ENCODE results near the gene PRR12.

PRR12 gene

DNA sequence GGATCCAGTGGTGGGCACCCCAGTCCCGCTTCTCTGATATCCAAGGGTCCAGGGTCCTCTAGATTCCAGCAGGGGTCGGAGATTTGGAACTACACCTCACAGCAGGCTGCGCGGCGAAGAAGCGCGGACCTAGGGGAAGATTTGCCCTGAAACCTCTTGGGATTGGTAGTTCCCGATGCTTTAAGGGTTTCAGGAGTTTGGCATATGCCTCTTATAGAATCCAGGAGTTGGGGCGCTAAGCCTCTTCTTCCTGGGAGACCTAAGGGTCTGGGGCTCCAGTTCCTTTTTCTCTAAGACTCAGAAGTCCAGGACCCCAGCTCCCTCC, 75.1 kb downstream of the PRR12 start:
- no peak for DNase-seq (ENCODE audit: low read depth)

DNA sequence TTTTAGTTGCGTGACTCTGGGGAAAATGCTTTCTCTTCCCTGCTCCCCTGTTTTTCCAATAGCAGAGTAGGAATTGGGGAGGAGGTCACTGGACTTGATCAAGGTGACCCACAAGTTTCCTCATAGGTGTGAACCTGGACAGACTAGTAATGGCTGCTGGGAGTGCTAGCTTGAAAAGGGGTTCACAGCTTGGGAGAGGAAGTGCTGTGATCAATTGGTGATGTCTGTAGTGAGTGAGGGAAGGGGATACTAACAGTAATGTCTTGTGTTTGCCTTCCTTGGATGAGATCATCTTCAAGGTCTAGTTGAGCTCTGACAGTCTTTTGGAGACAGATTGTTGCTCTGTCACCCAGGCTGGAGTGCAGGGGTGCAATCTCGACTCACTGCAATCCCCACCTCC, 76.5 kb downstream of the PRR12 start:
- no peak for DNase-seq (ENCODE audit: low read depth)

DNA sequence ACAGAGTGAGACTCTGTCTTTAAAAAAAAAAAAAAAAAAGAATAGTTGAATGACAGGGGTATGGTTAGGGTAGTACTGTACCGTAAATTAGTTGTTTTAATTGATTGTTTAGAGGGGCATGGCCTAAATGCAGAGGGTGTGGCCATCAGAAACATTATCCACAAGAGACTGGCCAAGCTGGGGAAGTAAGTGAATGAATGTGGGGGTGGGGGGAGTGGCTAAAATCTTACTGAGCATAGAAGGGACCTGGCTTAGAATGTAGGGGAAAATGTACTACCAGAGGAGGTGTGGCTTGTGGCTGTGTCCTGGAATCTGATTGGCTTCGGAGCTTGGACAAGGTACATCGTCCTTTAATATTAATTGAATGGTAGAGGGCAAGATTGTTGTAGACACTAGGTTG, 78.5 kb downstream of the PRR12 start:
- no peak for DNase-seq (ENCODE audit: low read depth)

DNA sequence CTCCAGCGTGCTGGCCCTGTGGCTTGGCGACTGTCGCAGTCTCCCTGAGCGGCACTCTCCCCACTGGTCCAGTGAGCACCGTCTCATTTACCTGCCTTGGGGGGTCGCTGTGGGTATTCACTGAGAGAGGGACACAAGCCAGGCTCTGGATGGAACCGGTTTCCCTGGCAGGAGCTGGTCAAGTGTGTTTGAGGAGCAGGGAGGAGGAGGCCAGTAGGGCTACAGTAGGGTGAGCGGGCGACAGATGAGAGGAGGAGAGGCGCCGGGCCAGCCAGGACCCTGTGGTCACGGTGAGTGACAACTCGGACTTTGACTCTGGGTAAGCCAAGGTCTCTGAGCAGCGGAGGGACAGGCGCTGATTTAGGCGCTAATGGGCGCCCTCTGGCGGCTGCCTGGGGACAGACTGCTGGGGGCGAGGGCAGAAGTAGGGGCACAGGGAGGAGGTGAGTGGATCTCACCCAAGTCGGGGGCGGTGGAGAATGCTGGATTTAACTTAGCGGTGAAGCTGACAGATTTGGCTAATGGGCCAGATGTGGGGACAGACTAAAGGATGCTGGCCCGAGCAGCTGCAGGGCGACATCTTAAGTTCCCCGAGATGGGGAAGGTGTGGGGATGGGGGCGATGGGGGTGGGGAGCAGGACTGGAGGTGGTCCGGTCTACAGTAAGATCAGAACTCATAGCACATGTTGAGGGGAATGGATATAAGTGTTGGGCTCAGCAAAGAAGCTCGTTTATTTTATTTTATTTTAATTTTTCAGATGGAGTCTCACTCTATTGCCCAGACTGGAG, 81.3 kb downstream of the PRR12 start:
- DNase-seq (ENCODE audit: low read depth), result peak; percentile 64

Measured in stimulated activated CD8-positive, alpha-beta memory T cell treated with anti-CD3 and anti-CD28 coated beads, Interleukin-4, amount 100 ng/mL, for 24 hours (primary cell).